ENCODE data around the gene THAP7.

Gene THAP7

GRCh38 chr22:20962491-20962945 is 39.4 kb downstream of the THAP7 start:
- DNase-seq = no peak

- DNase-seq = no peak
Measured at GRCh38 chr22:20960609-20961008, 41.3 kb downstream of the THAP7 start.

GRCh38 chr22:20959578-20960461 is 42.1 kb downstream of the THAP7 start:
- DNase-seq = peak in 1 of 3 experiments; percentile 2

GRCh38 chr22:20957683-20958431 is 44.1 kb downstream of the THAP7 start:
- DNase-seq = no peak

- no peak for DNase-seq
Measured at GRCh38 chr22:20957102-20957682, 44.7 kb downstream of the THAP7 start.

GRCh38 chr22:20956258-20957101 is 45.4 kb downstream of the THAP7 start:
- no peak for DNase-seq

- DNase-seq = no peak
Measured at GRCh38 chr22:20955548-20955947, 46.4 kb downstream of the THAP7 start.

- DNase-seq = no peak
Measured at GRCh38 chr22:20953668-20954500, 48.0 kb downstream of the THAP7 start.

- DNase-seq = no peak
Measured at GRCh38 chr22:20953342-20953608, 48.6 kb downstream of the THAP7 start.

- DNase-seq = peak in 2 of 3 experiments; percentile 14 to 69
Measured at GRCh38 chr22:20952544-20953341, 49.2 kb downstream of the THAP7 start.

- DNase-seq = peak in 1 of 3 experiments; percentile 12
Measured at GRCh38 chr22:20951932-20952380, 50.0 kb downstream of the THAP7 start.

- no peak for DNase-seq
Measured at GRCh38 chr22:20951151-20951931, 50.6 kb downstream of the THAP7 start.

GRCh38 chr22:20949698-20950183 is 52.2 kb downstream of the THAP7 start:
- DNase-seq = peak in 1 of 3 experiments; percentile 2
